Vagina (tissue), 2 donors: ENCODE data around the gene CACNB1.

Experiments used
- POLR2AphosphoS5 ChIP-seq, 2 donors: sonication (generic); formaldehyde crosslinking; IDR thresholded peaks; one replicate each; pipeline ENCODE4 v1.9.0; 2017; ENCODE audit warnings: antibody characterized with exemption in 2 of 2, mild to moderate bottlenecking in 2 of 2, low read depth in 1 of 2; ENCODE audit not compliant: insufficient read depth in 1 of 2
- TF ChIP-seq, protein P1 (sequence below), 3 experiments: fragments of 450-650 bp in 2 of 3; fragments of 200-600 bp in 1 of 3; sonication (generic) in 1 of 3; IDR thresholded peaks; one replicate each; pipeline ENCODE4 v1.5.1; 2017 to 2019; ENCODE audit warnings: antibody characterized with exemption in 3 of 3, mild to moderate bottlenecking in 2 of 3, moderate library complexity in 2 of 3

DNA sequence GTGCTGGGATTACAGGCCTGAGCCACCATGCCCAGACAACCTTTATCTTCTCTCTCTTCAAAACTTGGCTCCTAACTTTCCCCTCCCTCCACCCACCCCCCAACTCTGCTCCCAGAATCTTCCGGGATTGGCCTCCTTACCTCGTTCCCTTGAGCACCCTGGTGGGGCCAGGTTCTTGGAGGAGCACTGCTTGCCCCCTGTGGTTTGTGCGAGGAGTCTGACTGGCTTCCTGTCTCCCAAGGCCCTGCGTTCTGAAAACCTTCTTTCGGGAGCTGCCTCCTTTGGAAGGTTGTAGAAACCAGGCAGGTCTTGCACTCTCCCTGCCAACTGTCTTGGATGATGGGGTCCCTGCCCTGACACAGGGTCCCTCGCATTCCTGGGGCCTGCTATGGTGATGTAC lies 65.9 kb downstream of the CACNB1 start:
- TF ChIP-seq, protein P1, sequence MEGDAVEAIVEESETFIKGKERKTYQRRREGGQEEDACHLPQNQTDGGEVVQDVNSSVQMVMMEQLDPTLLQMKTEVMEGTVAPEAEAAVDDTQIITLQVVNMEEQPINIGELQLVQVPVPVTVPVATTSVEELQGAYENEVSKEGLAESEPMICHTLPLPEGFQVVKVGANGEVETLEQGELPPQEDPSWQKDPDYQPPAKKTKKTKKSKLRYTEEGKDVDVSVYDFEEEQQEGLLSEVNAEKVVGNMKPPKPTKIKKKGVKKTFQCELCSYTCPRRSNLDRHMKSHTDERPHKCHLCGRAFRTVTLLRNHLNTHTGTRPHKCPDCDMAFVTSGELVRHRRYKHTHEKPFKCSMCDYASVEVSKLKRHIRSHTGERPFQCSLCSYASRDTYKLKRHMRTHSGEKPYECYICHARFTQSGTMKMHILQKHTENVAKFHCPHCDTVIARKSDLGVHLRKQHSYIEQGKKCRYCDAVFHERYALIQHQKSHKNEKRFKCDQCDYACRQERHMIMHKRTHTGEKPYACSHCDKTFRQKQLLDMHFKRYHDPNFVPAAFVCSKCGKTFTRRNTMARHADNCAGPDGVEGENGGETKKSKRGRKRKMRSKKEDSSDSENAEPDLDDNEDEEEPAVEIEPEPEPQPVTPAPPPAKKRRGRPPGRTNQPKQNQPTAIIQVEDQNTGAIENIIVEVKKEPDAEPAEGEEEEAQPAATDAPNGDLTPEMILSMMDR (IDR thresholded peaks at IDR 0.05) = no peak
- TF ChIP-seq POLR2AphosphoS5 (IDR thresholded peaks at IDR 0.05; ENCODE audit: insufficient read depth in 1 of 2, low read depth in 1 of 2) = no peak
